HepG2 (cell line): ENCODE measurements around the gene BMP6. TPM values are rescaled to one million over a fixed set of nuclear protein-coding genes. Genes with fewer than 3 reads are reported as not detected.

Source experiments
- ATAC-seq: fragments of 200-7000 bp; cut with Tn5 transposase; 3 replicates; pipeline ENCODE4 v1.9.1; 2020; ENCODE audit warnings: mild to moderate bottlenecking, moderate library complexity
- BruUV-seq: library from RNA; stranded (reverse); fragments of 400-500 nt; replicated peaks from 2 replicates; lab custom pipeline; 2021; lab: Mats Ljungman, UMichigan
- CTCF ChIA-PET: fragments of 300-600 bp; formaldehyde crosslinking; extraction: SDS; loops from one replicate; lab custom pipeline; 2021; ENCODE audit warnings: low total read pairs, inconsistent platforms, low intra/inter-chr PET ratio; lab: Yijun Ruan, JAX
- POLR2A ChIA-PET: fragments of 350-600 bp; sonication (Branson Sonifier 250); formaldehyde crosslinking; loops from one replicate; lab custom pipeline; 2020; ENCODE audit warnings: antibody characterized with exemption, inconsistent platforms; lab: Yijun Ruan, JAX
- DNase-seq: peaks from one replicate; pipeline ENCODE4 v3.0.0-alpha.2; 2015; ENCODE audit warnings: low spot score
- FAIRE-seq: peaks from 3 replicates; lab custom pipeline; 2011; peaks lifted over from hg19 to GRCh38; lab: Jason Lieb, UNC
- H2AFZ ChIP-seq: one replicate; pipeline ENCODE4 v1.6.1; 2011; ENCODE audit warnings: low read length, inconsistent platforms
- H3K27ac ChIP-seq: fragments of 300-600 bp; 3 replicates; pipeline ENCODE4 v1.8.0; 2011; ENCODE audit warnings: mixed run types, mild to moderate bottlenecking, mixed read lengths, low read length, inconsistent platforms; ENCODE audit not compliant: insufficient read depth; ENCODE audit errors: extremely low read length
- H3K27me3 ChIP-seq, 2 experiments: fragments of 200-600 bp in 1 of 2; 2 replicates in 1 of 2; 3 replicates in 1 of 2; pipeline versions ENCODE4 v1.6.0 to v1.8.0; 2011; ENCODE audit warnings: low read length in 2 of 2, mild to moderate bottlenecking in 2 of 2, moderate library complexity in 2 of 2, inconsistent platforms in 1 of 2; ENCODE audit not compliant: insufficient read depth in 2 of 2, control insufficient read depth in 1 of 2
- H3K36me3 ChIP-seq, 2 experiments: fragments of 200-600 bp in 1 of 2; replicated peaks in 1 of 2; 2 replicates in 1 of 2; 3 replicates in 1 of 2; pipeline versions ENCODE4 v1.5.1 to v1.8.0; 2011; ENCODE audit warnings: low read length in 2 of 2, inconsistent platforms in 1 of 2; ENCODE audit not compliant: insufficient read depth in 2 of 2, control insufficient read depth in 1 of 2
- H3K4me1 ChIP-seq: 2 replicates; pipeline ENCODE4 v1.5.1; 2012; ENCODE audit warnings: low read length, inconsistent platforms; ENCODE audit not compliant: insufficient read depth
- H3K4me2 ChIP-seq: 2 replicates; pipeline ENCODE4 v1.6.0; 2011; ENCODE audit warnings: low read depth, low read length, inconsistent platforms
- H3K4me3 ChIP-seq, 3 experiments: fragments of 200-600 bp in 1 of 3; sonication (generic), shearing (Covaris generic) in 1 of 3; replicated peaks in 1 of 3; 2 replicates each; pipeline ENCODE4 v1.5.1; 2011 to 2016; ENCODE audit warnings: low read length in 3 of 3, inconsistent platforms in 2 of 3, low read depth in 2 of 3, mild to moderate bottlenecking in 2 of 3, control low read depth in 1 of 3, mixed read lengths in 1 of 3; ENCODE audit not compliant: insufficient read depth in 1 of 3
- H3K79me2 ChIP-seq: one replicate; pipeline ENCODE4 v1.6.1; 2011; ENCODE audit warnings: low read length, inconsistent platforms; ENCODE audit not compliant: insufficient read depth
- H3K9ac ChIP-seq: 2 replicates; pipeline ENCODE4 v1.6.0; 2011; ENCODE audit warnings: mild to moderate bottlenecking, low read depth, low read length, inconsistent platforms; ENCODE audit not compliant: insufficient read depth
- H3K9me3 ChIP-seq: 2 replicates; pipeline ENCODE4 v1.5.1; 2012; ENCODE audit warnings: mild to moderate bottlenecking, low read length
- H4K20me1 ChIP-seq: 2 replicates; pipeline ENCODE4 v1.6.0; 2011; ENCODE audit warnings: inconsistent platforms, mild to moderate bottlenecking, low read length, moderate library complexity; ENCODE audit not compliant: insufficient read depth
- ARID2 ChIP-seq: sonication (generic); formaldehyde crosslinking; IDR thresholded peaks from 2 replicates; pipeline ENCODE4 v1.8.1; 2022; ENCODE audit warnings: mild to moderate bottlenecking, missing genetic modification reagents, borderline replicate concordance
- FOXP4 ChIP-seq: sonication (generic); formaldehyde crosslinking; IDR thresholded peaks from 2 replicates; pipeline ENCODE4 v1.4.0; 2020; ENCODE audit warnings: missing genetic modification reagents
- MAFF ChIP-seq: IDR thresholded peaks from 2 replicates; pipeline ENCODE4 v1.6.1; 2011; ENCODE audit warnings: low read depth, low read length, improper control_type of control experiment
- MAFK ChIP-seq, 2 experiments: IDR thresholded peaks in 1 of 2; conservative IDR thresholded peaks in 1 of 2; 2 replicates each; pipeline ENCODE4 v1.6.1; 2011; ENCODE audit warnings: improper control_type of control experiment in 2 of 2, low read length in 2 of 2
- NCOA1 ChIP-seq: sonication (generic); formaldehyde crosslinking; IDR thresholded peaks from 2 replicates; pipeline ENCODE4 v1.9.0; 2021; ENCODE audit warnings: missing genetic modification reagents
- THAP7 ChIP-seq: sonication (generic); formaldehyde crosslinking; IDR thresholded peaks from 2 replicates; pipeline ENCODE4 v1.8.1; 2023; ENCODE audit warnings: mild to moderate bottlenecking, missing genetic modification reagents
- WGBS: methylation state at CpG from one replicate; pipeline ENCODE4 v1.1.6; 2017; ENCODE audit warnings: low lambda C conversion rate; 5-methylcytosine and 5-hydroxymethylcytosine counted together
- in situ Hi-C: cut with HindIII; loops from 2 replicates; pipeline ENCODE4 v1.10.0; 2017; ENCODE audit warnings: low pct_unique_long_range_greater_than_20kb; ENCODE audit not compliant: extremely low pct_ligation_motif_present
- intact Hi-C: fragments of 100-400 bp; cut with micrococcal nuclease; formaldehyde crosslinking; loops from one replicate; pipeline ENCODE4 v1.10.0; 2022; ENCODE audit not compliant: unreplicated experiment
- polyA plus RNA-seq, 8 experiments: library from polyadenylated mRNA; depleted of rRNA in 3 of 8; stranded (reverse) in 7 of 8; unstranded in 1 of 8; fragments of >200 nt; fragmentation: Illumina TruSeq in 4 of 8; extraction: Trizol in 4 of 8; gene quantifications; 2 replicates each; pipeline versions ENCODE4 v1.2.1 to v1.2.3, GENCODE V29; 2011 to 2016; ENCODE audit warnings: low read depth in 4 of 8, missing spikeins in 1 of 8, mixed read lengths in 1 of 8; ENCODE audit not compliant: insufficient read depth in 1 of 8
- total RNA-seq, 5 experiments: library from RNA; depleted of rRNA; stranded (reverse); fragments of >200 nt; fragmentation: Illumina TruSeq; extraction: Trizol; gene quantifications; 2 replicates each; pipeline ENCODE4 v1.2.3, GENCODE V29; 2016; ENCODE audit warnings: low read depth in 1 of 5
- TF ChIP-seq, protein P1 (sequence below): IDR thresholded peaks from 2 replicates; pipeline ENCODE4 v1.6.1; 2016; ENCODE audit warnings: low read depth

The BMP6 gene
- total and polyA plus RNA-seq, 2 of the 13 experiments (the other 11 are each of a cell fraction or from before 2014, with no cell fraction given): 0.09 to 0.18 TPM

GRCh38 chr6:7922596-7922995 lies 196.7 kb downstream of the BMP6 start:
- no peak for ATAC-seq
- ChIA-PET POLR2A (no interaction called here), CTCF (no interaction called here)
- WGBS: 77% methylated on average over 1 of the region's 1 CpG
- in situ Hi-C loops (no loop called here), intact Hi-C loops (no loop called here)
- H3K9ac ChIP-seq: no peak overlapping the region
- peaks cover 0 to 4% of the 10 kb centered on the region in 2 experiments; a peak in 2 of 5 replicates for H3K27me3 ChIP-seq
- no TSS peak for BruUV-seq
- no peak overlapping the region for H3K4me2 ChIP-seq
- no peaks in the 10 kb centered on the region for H4K20me1 ChIP-seq
- H2AFZ ChIP-seq: no peak overlapping the region
- H3K36me3 ChIP-seq: no peaks in the 10 kb centered on the region
- H3K4me1 ChIP-seq: peaks cover 15% of the 10 kb centered on the region
- H3K9me3 ChIP-seq: peaks cover 7% of the 10 kb centered on the region; the same call in 1 of the 2 replicates
- TF ChIP-seq THAP7 (CRISPR knock-in tag) (no peak), FOXP4 (CRISPR knock-in tag) (no peak), ARID2 (CRISPR knock-in tag) (no peak), MAFF (peak; percentile 59), NCOA1 (CRISPR knock-in tag) (no peak), MAFK (conservative IDR thresholded peaks at IDR 0.05 in 1 of 2, IDR thresholded peaks at IDR 0.05 in 1 of 2; ENCODE audit: low read length in 2 of 2) (peak; percentile 68 to 75; a peak in 3 of 4 replicates)
- TF ChIP-seq, protein P1, sequence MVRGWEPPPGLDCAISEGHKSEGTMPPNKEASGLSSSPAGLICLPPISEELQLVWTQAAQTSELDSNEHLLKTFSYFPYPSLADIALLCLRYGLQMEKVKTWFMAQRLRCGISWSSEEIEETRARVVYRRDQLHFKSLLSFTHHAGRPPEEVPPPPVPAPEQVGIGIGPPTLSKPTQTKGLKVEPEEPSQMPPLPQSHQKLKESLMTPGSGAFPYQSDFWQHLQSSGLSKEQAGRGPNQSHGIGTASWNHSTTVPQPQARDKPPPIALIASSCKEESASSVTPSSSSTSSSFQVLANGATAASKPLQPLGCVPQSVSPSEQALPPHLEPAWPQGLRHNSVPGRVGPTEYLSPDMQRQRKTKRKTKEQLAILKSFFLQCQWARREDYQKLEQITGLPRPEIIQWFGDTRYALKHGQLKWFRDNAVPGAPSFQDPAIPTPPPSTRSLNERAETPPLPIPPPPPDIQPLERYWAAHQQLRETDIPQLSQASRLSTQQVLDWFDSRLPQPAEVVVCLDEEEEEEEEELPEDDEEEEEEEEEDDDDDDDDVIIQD (CRISPR knock-in tag): no peak
- TF ChIP-seq, all 625 proteins: peak for 2
- no peak for DNase-seq
- Histone ChIP-seq H3K79me2 (no peaks in the 10 kb centered on the region), H3K4me3 (no peak overlapping the region), H3K27ac (no peak overlapping the region)
- FAIRE-seq: peak; percentile 49
